ENCODE measurements around the gene GUCY2C. TPM values are rescaled to one million over a fixed set of nuclear protein-coding genes. Genes with fewer than 3 reads are reported as not detected.
"Not testable (repeated sequence)": the region's sequence is repeated elsewhere in the genome, so short reads cannot be mapped to it uniquely, and the experiment has no call there.

The GUCY2C gene
- total RNA-seq, 1 experiment from 2014 or later: not detected

DNA sequence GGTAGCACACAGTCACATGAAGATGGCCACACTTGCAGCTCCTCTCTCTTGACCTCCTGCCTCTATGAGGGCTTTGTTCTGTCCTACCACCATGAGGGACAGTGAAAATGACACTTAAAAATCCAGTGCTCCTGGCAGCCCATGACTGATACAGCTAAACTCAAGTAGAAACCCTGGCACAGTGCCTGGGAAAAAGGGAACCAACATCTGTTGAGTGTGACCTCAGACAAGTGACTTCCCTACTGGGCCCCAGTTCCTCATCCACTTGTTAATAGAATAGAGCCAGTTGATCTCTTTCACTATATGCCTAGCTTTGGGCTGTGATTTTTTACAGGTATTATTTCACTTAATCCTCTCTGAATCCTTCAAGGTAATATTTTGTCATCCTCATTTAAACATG is 4.8 kb downstream of the GUCY2C start:
- Histone ChIP-seq H3K9me3 (ENCODE audit: low read depth, low read length, poor library complexity, severe bottlenecking) (no peaks in the 10 kb centered on the region), H3K4me1 (ENCODE audit: insufficient read depth, low read length, poor library complexity, severe bottlenecking) (no peaks in the 10 kb centered on the region), H3K27ac (ENCODE audit: low read depth, low read length, poor library complexity, severe bottlenecking) (no peak overlapping the region), H3K27me3 (replicated peaks; ENCODE audit: insufficient read depth, low read depth, low read length, poor library complexity) (no peaks in the 10 kb centered on the region), H3K4me3 (ENCODE audit: low read depth, low read length, poor library complexity, severe bottlenecking) (no peak overlapping the region), H3K36me3 (ENCODE audit: insufficient read depth, low read length, poor library complexity, severe bottlenecking) (no peaks in the 10 kb centered on the region)
- intact Hi-C loops (cut with micrococcal nuclease; ENCODE audit: unreplicated experiment): no loop called here
- POLR2A ChIA-PET (ENCODE audit: low non-redundant PET): no interaction called here
- BruUV-seq (replicated peaks): no TSS peak
- CTCF ChIA-PET: no interaction called here
- peak; percentile 47 for DNase-seq (ENCODE audit: low spot score)
- no peak for TF ChIP-seq EZH2 (IDR thresholded peaks at IDR 0.05; ENCODE audit: borderline replicate concordance, low read depth, low read length, poor library complexity, severe bottlenecking)
- TF ChIP-seq, protein P1, sequence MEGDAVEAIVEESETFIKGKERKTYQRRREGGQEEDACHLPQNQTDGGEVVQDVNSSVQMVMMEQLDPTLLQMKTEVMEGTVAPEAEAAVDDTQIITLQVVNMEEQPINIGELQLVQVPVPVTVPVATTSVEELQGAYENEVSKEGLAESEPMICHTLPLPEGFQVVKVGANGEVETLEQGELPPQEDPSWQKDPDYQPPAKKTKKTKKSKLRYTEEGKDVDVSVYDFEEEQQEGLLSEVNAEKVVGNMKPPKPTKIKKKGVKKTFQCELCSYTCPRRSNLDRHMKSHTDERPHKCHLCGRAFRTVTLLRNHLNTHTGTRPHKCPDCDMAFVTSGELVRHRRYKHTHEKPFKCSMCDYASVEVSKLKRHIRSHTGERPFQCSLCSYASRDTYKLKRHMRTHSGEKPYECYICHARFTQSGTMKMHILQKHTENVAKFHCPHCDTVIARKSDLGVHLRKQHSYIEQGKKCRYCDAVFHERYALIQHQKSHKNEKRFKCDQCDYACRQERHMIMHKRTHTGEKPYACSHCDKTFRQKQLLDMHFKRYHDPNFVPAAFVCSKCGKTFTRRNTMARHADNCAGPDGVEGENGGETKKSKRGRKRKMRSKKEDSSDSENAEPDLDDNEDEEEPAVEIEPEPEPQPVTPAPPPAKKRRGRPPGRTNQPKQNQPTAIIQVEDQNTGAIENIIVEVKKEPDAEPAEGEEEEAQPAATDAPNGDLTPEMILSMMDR (conservative IDR thresholded peaks at IDR 0.05; ENCODE audit: low read depth, low read length): no peak

DNA sequence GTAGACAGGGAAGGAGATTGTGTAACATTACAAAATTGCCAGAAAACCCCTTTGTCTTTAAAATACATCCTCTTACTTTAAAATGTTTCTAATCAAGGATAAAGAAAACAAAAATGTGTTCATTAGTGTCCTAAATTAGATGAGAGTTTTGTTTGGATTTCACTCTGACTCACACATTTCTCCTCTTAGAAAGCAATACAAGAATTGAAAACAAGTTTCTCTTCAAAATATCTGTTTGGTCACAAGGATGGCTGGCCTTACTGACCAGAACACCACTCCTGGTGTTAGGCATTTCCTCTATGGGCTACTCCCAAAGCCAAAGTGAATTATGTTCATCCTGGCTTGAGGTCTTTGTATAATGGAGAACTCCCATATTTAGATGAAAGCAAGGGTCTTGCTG is 6.4 kb downstream of the GUCY2C start:
- Histone ChIP-seq H3K4me3 (ENCODE audit: low read depth, low read length, poor library complexity, severe bottlenecking) (no peak overlapping the region), H3K9me3 (ENCODE audit: low read depth, low read length, poor library complexity, severe bottlenecking) (no peaks in the 10 kb centered on the region), H3K4me1 (ENCODE audit: insufficient read depth, low read length, poor library complexity, severe bottlenecking) (no peaks in the 10 kb centered on the region), H3K27me3 (replicated peaks; ENCODE audit: insufficient read depth, low read depth, low read length, poor library complexity) (no peaks in the 10 kb centered on the region), H3K27ac (ENCODE audit: low read depth, low read length, poor library complexity, severe bottlenecking) (no peak overlapping the region), H3K36me3 (ENCODE audit: insufficient read depth, low read length, poor library complexity, severe bottlenecking) (no peaks in the 10 kb centered on the region)
- intact Hi-C loops (cut with micrococcal nuclease; ENCODE audit: unreplicated experiment): no loop called here
- no TSS peak for BruUV-seq (replicated peaks)
- ChIA-PET CTCF (no interaction called here), POLR2A (ENCODE audit: low non-redundant PET) (no interaction called here)
- no peak for TF ChIP-seq EZH2 (IDR thresholded peaks at IDR 0.05; ENCODE audit: borderline replicate concordance, low read depth, low read length, poor library complexity, severe bottlenecking)
- TF ChIP-seq, protein P1 (conservative IDR thresholded peaks at IDR 0.05; ENCODE audit: low read depth, low read length): no peak
- no peak for DNase-seq (ENCODE audit: low spot score)

DNA sequence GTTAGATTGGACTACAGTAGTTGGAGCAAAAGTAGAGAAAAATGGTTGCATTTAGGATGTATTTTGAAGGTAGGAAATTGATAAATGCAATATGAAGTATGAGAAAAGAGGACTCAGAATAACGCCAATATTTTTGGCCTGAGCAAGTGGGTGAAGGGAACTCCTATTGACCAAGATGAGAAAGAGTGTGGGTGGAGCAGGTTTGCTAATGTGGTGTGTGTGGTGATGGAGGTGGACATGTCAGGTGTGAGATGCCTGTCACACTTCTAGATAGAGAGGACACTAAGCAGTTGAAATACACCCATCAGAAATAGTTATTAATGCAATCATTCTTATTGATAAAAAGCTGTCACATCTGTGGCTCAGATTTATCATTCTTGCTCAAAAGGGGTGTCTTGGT is 7.3 kb downstream of the GUCY2C start:
- BruUV-seq (replicated peaks): no TSS peak
- no peaks in the 10 kb centered on the region for H3K36me3 ChIP-seq (ENCODE audit: insufficient read depth, low read length, poor library complexity, severe bottlenecking)
- intact Hi-C loops (cut with micrococcal nuclease; ENCODE audit: unreplicated experiment): no loop called here
- H3K4me1 ChIP-seq (ENCODE audit: insufficient read depth, low read length, poor library complexity, severe bottlenecking): no peaks in the 10 kb centered on the region
- no peaks in the 10 kb centered on the region for H3K9me3 ChIP-seq (ENCODE audit: low read depth, low read length, poor library complexity, severe bottlenecking)
- ChIA-PET CTCF (no interaction called here), POLR2A (ENCODE audit: low non-redundant PET) (no interaction called here)
- H3K27ac ChIP-seq (ENCODE audit: low read depth, low read length, poor library complexity, severe bottlenecking): no peak overlapping the region
- TF ChIP-seq EZH2 (IDR thresholded peaks at IDR 0.05; ENCODE audit: borderline replicate concordance, low read depth, low read length, poor library complexity, severe bottlenecking): no peak
- TF ChIP-seq, protein P1 (conservative IDR thresholded peaks at IDR 0.05; ENCODE audit: low read depth, low read length): no peak
- no peak overlapping the region for H3K4me3 ChIP-seq (ENCODE audit: low read depth, low read length, poor library complexity, severe bottlenecking)
- DNase-seq (ENCODE audit: low spot score): no peak
- no peaks in the 10 kb centered on the region for H3K27me3 ChIP-seq (replicated peaks; ENCODE audit: insufficient read depth, low read depth, low read length, poor library complexity)

DNA sequence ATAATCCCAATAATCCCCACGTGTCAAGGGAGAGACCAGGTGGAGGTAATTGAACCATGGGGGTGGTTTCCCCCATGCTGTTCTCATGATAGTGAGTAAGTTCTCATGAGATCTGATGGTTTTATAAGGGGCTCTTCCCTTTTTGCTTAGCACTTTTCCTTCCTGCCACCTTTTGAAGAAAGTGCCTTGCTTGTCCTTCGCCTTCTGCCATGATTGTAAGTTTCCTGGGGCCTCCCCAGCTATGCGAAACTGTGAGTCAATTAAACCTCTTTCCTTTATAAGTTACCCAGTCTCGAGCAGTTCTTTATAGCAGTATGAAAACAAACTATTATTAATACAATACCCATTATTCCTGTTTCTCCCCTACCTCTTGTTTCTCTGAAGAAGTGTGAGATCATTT is 14.2 kb downstream of the GUCY2C start:
- H3K4me3 ChIP-seq (ENCODE audit: low read depth, low read length, poor library complexity, severe bottlenecking); H3K4me1 ChIP-seq (ENCODE audit: insufficient read depth, low read length, poor library complexity, severe bottlenecking); CTCF ChIA-PET; H3K36me3 ChIP-seq (ENCODE audit: insufficient read depth, low read length, poor library complexity, severe bottlenecking); H3K27me3 ChIP-seq (replicated peaks; ENCODE audit: insufficient read depth, low read depth, low read length, poor library complexity); BruUV-seq (replicated peaks); H3K27ac ChIP-seq (ENCODE audit: low read depth, low read length, poor library complexity, severe bottlenecking); H3K9me3 ChIP-seq (ENCODE audit: low read depth, low read length, poor library complexity, severe bottlenecking); POLR2A ChIA-PET (ENCODE audit: low non-redundant PET); DNase-seq (ENCODE audit: low spot score); intact Hi-C loops (cut with micrococcal nuclease; ENCODE audit: unreplicated experiment): not testable (repeated sequence)
